ENCODE results near the gene RORC.
A peak's percentile ranks its signal among the peaks of the same experiment; 100 is the strongest.

The RORC gene

GRCh38 chr1:151847867-151848596 lies 16.4 kb upstream of the RORC start:
- no peak for DNase-seq

DNA sequence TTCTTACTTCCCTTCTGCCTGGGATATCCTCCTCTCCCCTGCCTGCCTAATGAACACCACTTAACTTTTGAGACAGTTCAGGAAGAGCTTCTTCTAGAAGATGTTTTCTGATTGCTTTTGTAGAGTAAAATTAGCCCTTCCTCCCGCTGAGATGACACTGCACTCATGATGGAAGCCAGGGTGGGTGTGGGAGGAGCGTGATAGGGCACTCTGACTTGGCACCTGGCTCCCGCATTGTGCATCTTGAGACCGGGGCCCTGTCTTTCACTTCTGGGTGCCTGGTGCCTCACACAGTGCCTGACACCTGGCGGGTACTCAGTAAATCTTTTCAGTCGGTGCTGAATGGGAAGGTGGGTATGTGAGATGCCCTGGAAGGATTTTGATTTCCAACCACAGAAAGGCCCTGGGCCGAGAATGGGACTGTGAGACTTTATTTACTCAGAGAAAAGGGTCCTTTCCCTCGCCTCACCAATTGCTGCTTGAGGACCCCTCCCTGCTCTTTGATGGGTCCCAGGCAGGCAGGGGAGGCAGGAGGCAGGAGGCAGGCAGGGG lies 15.2 kb upstream of the RORC start:
- DNase-seq = no peak

GRCh38 chr1:151846062-151846568 lies 14.5 kb upstream of the RORC start:
- no peak for DNase-seq

DNA sequence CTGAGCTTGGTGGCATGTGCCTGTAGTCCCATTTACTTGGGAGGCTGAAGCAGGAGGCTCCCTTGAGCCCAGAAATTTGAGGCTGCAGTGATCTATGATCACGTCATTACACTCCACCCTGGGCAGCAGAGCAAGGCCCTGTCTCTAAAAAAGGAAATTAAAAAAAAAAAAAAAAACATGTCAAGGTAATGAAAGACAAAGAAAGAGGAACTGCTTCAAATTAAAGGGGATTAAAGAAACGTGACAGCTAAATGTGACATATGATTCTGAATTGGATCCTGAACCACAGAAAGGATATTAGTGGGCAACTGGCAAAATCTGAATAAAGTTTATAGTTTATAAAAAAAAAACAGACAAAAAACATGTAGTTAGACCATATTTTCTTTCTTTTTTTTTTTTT lies 11.8 kb upstream of the RORC start:
- no peak for DNase-seq

DNA sequence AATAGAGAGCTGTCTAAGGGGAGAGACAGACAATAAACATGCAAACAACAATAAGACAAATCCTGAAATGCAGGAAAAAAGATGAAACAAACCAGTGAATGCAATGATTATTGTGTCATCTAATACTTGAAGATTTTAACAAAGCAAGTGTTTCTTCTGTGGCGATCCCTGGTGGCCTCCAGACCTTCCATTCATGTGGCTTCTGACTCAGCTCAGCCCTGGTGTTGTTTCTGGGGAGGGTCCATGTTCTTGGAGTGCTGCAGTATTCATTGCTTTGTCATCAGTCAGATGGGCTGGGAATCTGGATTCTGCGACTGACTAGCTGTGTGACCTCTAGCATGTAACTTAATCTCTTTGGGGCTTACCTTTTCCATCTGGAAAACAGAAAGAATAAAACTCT lies 9.5 kb upstream of the RORC start:
- DNase-seq = no peak

DNA sequence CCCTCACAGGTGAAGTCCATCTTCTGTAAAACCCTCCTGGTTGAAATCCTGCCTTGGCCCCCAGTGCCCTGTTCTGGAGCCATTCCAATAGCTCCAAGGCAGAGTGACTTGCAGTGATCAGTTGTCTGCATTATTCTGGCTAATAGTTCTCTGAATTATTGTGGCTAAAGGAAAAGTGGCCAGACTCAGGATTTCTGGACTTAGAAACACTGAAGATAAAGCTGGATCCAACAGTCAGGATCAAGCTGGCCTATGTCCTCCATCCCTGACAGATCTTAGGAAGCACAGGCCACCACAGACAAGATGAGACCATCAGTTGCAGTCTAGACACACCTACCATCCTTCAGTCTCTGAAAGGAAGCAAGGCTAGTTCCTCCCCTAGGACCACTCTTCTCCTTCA lies 8.8 kb upstream of the RORC start:
- DNase-seq = no peak

DNA sequence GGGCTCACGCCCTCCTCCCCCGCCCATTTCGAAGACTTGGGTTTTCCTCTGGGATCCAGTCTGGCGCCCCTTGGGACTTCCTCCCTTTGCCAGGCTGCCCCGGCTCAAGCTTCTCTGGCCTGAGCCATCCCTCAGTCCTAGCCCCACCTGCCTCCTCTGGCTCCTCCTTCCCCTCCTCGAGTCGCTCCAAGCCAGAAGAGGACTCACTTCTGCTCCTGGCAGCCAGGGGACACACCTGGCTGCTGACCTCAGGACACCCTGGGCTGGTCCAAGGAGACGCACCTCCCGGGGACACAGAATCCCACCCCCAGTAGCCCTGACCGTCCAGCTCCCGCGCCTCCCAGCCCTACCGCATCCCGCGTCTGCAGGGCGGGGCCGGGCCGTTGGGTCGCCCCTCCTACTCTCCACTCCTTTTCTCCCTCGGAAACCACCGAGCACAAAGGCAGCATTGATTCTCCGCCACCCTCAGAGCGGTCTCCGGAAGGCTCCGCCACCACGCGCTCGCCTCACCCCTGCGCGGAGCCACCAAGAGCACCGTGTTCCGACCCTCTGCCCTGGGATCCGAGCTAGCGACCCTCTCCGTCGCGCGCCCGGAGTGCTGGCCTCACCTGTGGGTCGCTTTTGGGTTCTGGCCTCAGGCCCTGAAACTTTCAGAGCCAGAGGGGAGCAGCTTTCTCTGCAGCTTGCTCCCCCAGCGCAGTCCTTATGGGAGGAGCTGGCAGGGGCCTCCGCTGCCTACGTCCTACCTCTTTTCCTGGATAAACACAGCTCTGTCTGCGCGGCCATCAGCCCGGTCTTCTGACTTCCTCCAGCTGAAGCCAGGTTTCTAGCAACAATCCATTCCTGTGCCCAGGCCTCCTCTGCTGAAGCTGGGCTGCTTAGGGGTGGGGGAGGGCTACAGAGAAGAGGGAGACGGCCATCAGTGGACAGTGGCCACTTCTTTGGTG lies 8.1 kb upstream of the RORC start, which contains the start of gene C2CD4D:
Gene C2CD4D (minus strand): TSS at position 364 of the 947 bp plus-strand sequence. CDS start 831 bp downstream, outside the sequence.
- no peak for DNase-seq

- no peak for DNase-seq
Observed at GRCh38 chr1:151839082-151839412, 7.4 kb upstream of the RORC start.

- no peak for DNase-seq
Observed at GRCh38 chr1:151838222-151839081, 6.8 kb upstream of the RORC start.

DNA sequence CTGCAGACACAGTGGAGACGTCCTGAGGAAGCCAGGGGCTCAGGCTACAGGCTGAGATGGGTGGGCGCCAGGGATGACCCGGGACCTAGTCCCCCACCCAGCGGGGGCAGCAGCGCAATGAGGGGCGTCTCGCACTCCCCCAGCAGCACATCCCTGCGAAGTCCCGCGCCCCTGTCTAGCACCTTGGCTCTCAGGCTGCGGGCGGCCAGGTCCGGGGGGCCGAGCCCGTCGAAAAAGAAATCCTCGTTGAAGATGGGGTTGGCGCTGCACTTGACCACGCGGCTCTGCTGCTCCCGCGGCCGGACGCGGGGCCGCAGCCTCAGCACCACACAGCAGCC lies 6.3 kb upstream of the RORC start:
- DNase-seq = no peak

GRCh38 chr1:151837197-151837596 lies 5.6 kb upstream of the RORC start:
- no peak for DNase-seq

- DNase-seq = no peak
Observed at GRCh38 chr1:151835596-151835995, 4.0 kb upstream of the RORC start.

GRCh38 chr1:151834239-151834638 lies 2.6 kb upstream of the RORC start:
- DNase-seq = no peak

DNA sequence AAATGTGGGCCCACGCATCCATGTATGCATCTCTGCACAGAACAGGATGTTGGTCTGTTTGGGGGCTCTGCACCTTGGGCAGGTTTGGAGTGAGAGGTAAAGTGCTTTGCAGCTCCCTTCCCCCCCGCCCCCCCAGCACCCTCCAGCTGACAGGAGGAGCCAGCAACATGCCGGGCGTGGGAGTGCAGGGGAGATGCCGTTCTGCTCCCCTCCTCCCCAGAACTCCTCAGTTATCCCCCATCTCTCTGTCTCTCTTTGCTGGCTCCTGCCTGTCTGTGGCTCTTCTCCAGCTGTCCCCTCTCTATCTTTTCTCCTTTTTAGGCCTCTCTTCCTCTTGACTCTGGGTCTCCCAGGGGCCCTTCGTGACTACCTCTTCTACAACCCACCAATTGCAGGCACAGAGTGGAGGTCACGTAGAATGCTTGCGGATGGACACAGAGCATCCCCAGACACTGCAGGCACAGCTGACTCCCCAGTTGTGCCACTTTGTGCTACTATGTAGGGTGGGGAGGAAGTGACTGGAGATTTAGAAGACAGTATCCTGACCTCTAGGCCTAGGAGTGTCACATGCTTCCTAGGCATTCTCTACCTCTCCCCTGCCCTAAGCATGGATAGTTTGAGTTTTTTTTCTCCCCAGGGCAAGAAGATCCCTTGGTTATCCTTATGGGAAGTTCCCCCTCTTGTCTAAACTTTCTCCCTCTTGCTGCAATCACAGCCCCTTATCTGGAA lies 1.7 kb upstream of the RORC start:
- DNase-seq = no peak

- DNase-seq = peak; percentile 58 to 63
Observed at GRCh38 chr1:151832318-151832980, 847 bp upstream of the RORC start.

DNA sequence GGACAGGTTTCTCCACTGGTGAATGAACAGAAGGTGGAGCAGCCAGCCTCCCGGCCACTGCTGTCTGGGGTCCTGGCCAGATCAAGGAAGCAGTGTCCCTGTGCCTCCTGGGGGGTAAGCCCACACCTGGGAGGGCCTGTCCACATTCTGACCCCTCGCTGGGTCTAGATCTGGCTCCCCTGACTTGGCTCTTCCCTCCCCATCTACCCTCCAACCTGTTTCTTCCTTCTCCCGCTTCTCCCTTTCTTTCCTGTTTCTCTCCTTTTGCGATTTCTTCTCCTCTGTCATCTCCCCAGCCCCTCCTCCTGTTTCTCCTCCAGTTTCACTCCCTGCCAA lies 378 bp downstream of the RORC start:
- DNase-seq = no peak

DNA sequence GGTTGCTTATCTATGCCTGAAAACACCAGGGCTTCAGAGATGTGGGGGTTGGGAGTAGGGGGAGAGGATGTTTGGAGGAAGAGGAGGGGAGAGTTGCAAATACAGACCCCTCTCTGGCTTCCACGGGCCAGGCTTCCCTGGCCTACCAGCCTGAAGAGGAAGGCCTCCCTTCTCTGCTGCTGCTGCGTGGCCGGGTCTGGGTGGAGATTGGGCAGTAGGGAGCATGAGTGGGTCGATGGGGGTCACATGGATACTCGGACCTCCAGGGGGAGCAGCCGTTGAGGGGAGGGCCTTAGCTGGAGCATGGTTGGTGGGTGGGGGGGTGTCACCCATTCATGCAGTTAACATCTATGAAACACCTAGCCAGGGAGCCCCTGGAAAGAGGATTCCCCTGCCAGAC lies 1.5 kb downstream of the RORC start:
- no peak for DNase-seq

GRCh38 chr1:151829352-151830046 lies 2.1 kb downstream of the RORC start:
- DNase-seq = no peak

- DNase-seq = no peak
Observed at GRCh38 chr1:151828921-151829320, 2.7 kb downstream of the RORC start.

DNA sequence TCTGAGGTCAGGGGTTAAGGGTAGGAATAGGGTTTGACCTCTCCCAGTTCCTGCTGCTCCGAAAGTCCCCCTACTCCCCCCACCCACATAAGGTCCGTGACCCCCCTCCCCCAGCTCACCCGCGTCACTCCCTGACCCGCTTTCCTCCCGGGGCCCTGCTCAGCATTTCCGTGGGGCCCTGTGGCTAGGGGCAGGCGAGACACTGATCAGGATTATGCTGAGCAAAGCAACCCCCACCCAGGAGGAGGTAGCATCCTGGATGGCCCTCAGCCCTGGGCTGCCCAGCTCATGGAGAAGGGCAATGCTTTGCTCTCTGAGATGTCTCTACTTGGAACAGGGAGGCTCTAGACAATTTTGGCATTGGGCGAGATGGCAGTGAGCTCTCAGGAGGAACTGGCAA lies 3.7 kb downstream of the RORC start:
- no peak for DNase-seq
